Mesenchymal stem cell (in vitro differentiated cells and primary cell): Measurements from ENCODE around the gene SYPL2.
A peak's percentile ranks its signal among the peaks of the same experiment; 100 is the strongest.

ENCODE experiments used
- DNase-seq: peaks from one replicate; pipeline ENCODE4 v3.0.0-alpha.2; 2013
- H2AFZ ChIP-seq: one replicate; pipeline ENCODE4 v1.6.1; 2013; ENCODE audit warnings: low read depth, mild to moderate bottlenecking, control low read depth, inconsistent platforms, low read length, moderate library complexity
- H2AK5ac ChIP-seq: 2 replicates; pipeline ENCODE4 v1.6.1; 2013; ENCODE audit warnings: low read length, moderate library complexity, mild to moderate bottlenecking, inconsistent platforms; ENCODE audit not compliant: severe bottlenecking
- H2BK120ac ChIP-seq: one replicate; pipeline ENCODE4 v1.6.1; 2013; ENCODE audit warnings: low read depth, mild to moderate bottlenecking, inconsistent platforms, low read length, moderate library complexity
- H2BK12ac ChIP-seq, 2 experiments: one replicate each; pipeline ENCODE4 v1.6.1; 2013; ENCODE audit warnings: inconsistent platforms in 2 of 2, low read length in 2 of 2, mild to moderate bottlenecking in 2 of 2, moderate library complexity in 2 of 2, control low read depth in 1 of 2
- H2BK15ac ChIP-seq: one replicate; pipeline ENCODE4 v1.6.1; 2013; ENCODE audit warnings: mild to moderate bottlenecking, low read depth, inconsistent platforms; ENCODE audit not compliant: poor library complexity, severe bottlenecking
- H2BK5ac ChIP-seq: 2 replicates; pipeline ENCODE4 v1.6.1; 2013; ENCODE audit warnings: low read depth, mild to moderate bottlenecking, low read length, control low read depth, inconsistent platforms; ENCODE audit not compliant: poor library complexity, severe bottlenecking
- H3K14ac ChIP-seq, 2 experiments: one replicate each; pipeline ENCODE4 v1.6.1; 2013; ENCODE audit warnings: inconsistent platforms in 2 of 2, low read length in 2 of 2, control low read depth in 1 of 2, mild to moderate bottlenecking in 1 of 2, moderate library complexity in 1 of 2
- H3K18ac ChIP-seq, 2 experiments: one replicate each; pipeline ENCODE4 v1.6.1; 2013; ENCODE audit warnings: inconsistent platforms in 2 of 2, low read length in 2 of 2, control low read depth in 1 of 2, low read depth in 1 of 2, mild to moderate bottlenecking in 1 of 2
- H3K23ac ChIP-seq, 2 experiments: one replicate each; pipeline ENCODE4 v1.6.1; 2013; ENCODE audit warnings: inconsistent platforms in 2 of 2, low read length in 2 of 2, mild to moderate bottlenecking in 2 of 2, moderate library complexity in 2 of 2, control low read depth in 1 of 2
- H3K27ac ChIP-seq: 2 replicates; pipeline ENCODE4 v1.5.1; 2013; ENCODE audit warnings: mild to moderate bottlenecking, moderate library complexity, low read length, control low read depth, inconsistent platforms; ENCODE audit not compliant: poor library complexity, severe bottlenecking
- H3K27me3 ChIP-seq, 2 experiments: 2 replicates each; pipeline versions ENCODE4 v1.6.1 to v1.7.0; 2013; ENCODE audit warnings: low read length in 2 of 2, mild to moderate bottlenecking in 2 of 2, moderate library complexity in 2 of 2, control low read depth in 1 of 2, inconsistent platforms in 1 of 2; ENCODE audit not compliant: control insufficient read depth in 1 of 2, insufficient read depth in 1 of 2
- H3K36me3 ChIP-seq, 2 experiments: 2 replicates each; pipeline versions ENCODE4 v1.6.1 to v1.7.0; 2013; ENCODE audit warnings: low read length in 2 of 2, control low read depth in 1 of 2, inconsistent platforms in 1 of 2, low read depth in 1 of 2, mild to moderate bottlenecking in 1 of 2; ENCODE audit not compliant: insufficient read depth in 2 of 2, control insufficient read depth in 1 of 2
- H3K4ac ChIP-seq, 2 experiments: one replicate each; pipeline ENCODE4 v1.6.1; 2013; ENCODE audit warnings: inconsistent platforms in 2 of 2, low read length in 2 of 2, mild to moderate bottlenecking in 2 of 2, moderate library complexity in 2 of 2, control low read depth in 1 of 2, low read depth in 1 of 2
- H3K4me1 ChIP-seq: 2 replicates; pipeline ENCODE4 v1.6.1; 2013; ENCODE audit warnings: low read depth, low read length, control low read depth; ENCODE audit not compliant: control insufficient read depth, insufficient read depth
- H3K4me2 ChIP-seq: 2 replicates; pipeline ENCODE4 v1.6.1; 2013; ENCODE audit warnings: low read length, mild to moderate bottlenecking, inconsistent platforms; ENCODE audit not compliant: poor library complexity, severe bottlenecking
- H3K4me3 ChIP-seq, 2 experiments: 2 replicates each; pipeline versions ENCODE4 v1.5.1 to v1.7.0; 2013; ENCODE audit warnings: low read length in 2 of 2, mild to moderate bottlenecking in 2 of 2, control low read depth in 1 of 2, low read depth in 1 of 2; ENCODE audit not compliant: insufficient read depth in 1 of 2
- H3K79me1 ChIP-seq: replicated peaks from 2 replicates; pipeline ENCODE4 v1.6.1; 2013; ENCODE audit warnings: mild to moderate bottlenecking, control low read depth, low read length, inconsistent platforms; ENCODE audit not compliant: poor library complexity, severe bottlenecking
- H3K9ac ChIP-seq: 2 replicates; pipeline ENCODE4 v1.7.0; 2013; ENCODE audit warnings: mild to moderate bottlenecking, low read length, moderate library complexity
- H3K9me3 ChIP-seq: 2 replicates; pipeline ENCODE4 v1.7.0; 2013; ENCODE audit warnings: mild to moderate bottlenecking, low read length; ENCODE audit not compliant: control insufficient read depth
- H4K8ac ChIP-seq: one replicate; pipeline ENCODE4 v1.6.1; 2013; ENCODE audit warnings: inconsistent platforms, mild to moderate bottlenecking, low read length, moderate library complexity
- H4K91ac ChIP-seq: one replicate; pipeline ENCODE4 v1.6.1; 2013; ENCODE audit warnings: mild to moderate bottlenecking, low read length, inconsistent platforms
- WGBS: methylation state at CpG from one replicate; pipeline ENCODE4 v1.1.7; 2013; ENCODE audit warnings: mixed read lengths; 5-methylcytosine and 5-hydroxymethylcytosine counted together

SYPL2 gene

GRCh38 chr1:109434484-109434883 is 31.9 kb upstream of the SYPL2 start:
- Histone ChIP-seq H2BK12ac (no peak overlapping the region), H3K36me3 (no peaks in the 10 kb centered on the region), H2BK5ac (no peak overlapping the region), H3K23ac (no peak overlapping the region), H2BK120ac (no peak overlapping the region), H3K79me1 (no peaks in the 10 kb centered on the region), H3K4me1 (peaks cover 2% of the 10 kb centered on the region), H4K91ac (no peak overlapping the region), H3K4me3 (no peak overlapping the region), H3K9ac (no peak overlapping the region), H2BK15ac (no peak overlapping the region), H3K4ac (no peak overlapping the region), H3K9me3 (no peaks in the 10 kb centered on the region), H3K27me3 (peaks cover 0 to 4% of the 10 kb centered on the region in 2 experiments), H3K18ac (no peak overlapping the region), H3K14ac (no peak overlapping the region), H2AFZ (no peak overlapping the region), H4K8ac (no peak overlapping the region), H2AK5ac (no peak overlapping the region), H3K27ac (no peak overlapping the region), H3K4me2 (no peak overlapping the region)
- DNase-seq = no peak
- WGBS = 71% methylated on average over 1 of the region's 1 CpG

- no peak overlapping the region for H3K14ac ChIP-seq
- no peaks in the 10 kb centered on the region for H3K9me3 ChIP-seq
- no peak overlapping the region for H3K4me2 ChIP-seq
- peaks cover 0 to 14% of the 10 kb centered on the region in 2 experiments for H3K27me3 ChIP-seq
- H3K4me1 ChIP-seq = peaks cover 2% of the 10 kb centered on the region
- no peak overlapping the region for H2AFZ ChIP-seq
- H3K36me3 ChIP-seq = no peaks in the 10 kb centered on the region
- H2AK5ac ChIP-seq = no peak overlapping the region
- H4K91ac ChIP-seq = no peak overlapping the region
- H2BK5ac ChIP-seq = no peak overlapping the region
- H3K23ac ChIP-seq = no peak overlapping the region
- H3K79me1 ChIP-seq = no peaks in the 10 kb centered on the region
- DNase-seq = peak; percentile 97
- H4K8ac ChIP-seq = peak overlapping the region; percentile 14
- H2BK15ac ChIP-seq = no peak overlapping the region
- peak overlapping the region in 1 of 2 experiments; percentile 9 for H2BK12ac ChIP-seq
- 11% methylated on average over 2 of the region's 3 CpGs for WGBS
- peak overlapping the region in 1 of 2 experiments; percentile 55 for H3K4me3 ChIP-seq
- H3K18ac ChIP-seq = peak overlapping the region; percentile 71 to 78
- peak overlapping the region in 1 of 2 experiments; percentile 71 for H3K4ac ChIP-seq
- peak overlapping the region; percentile 79 for H3K9ac ChIP-seq
- peak overlapping the region; percentile 8 for H3K27ac ChIP-seq
- no peak overlapping the region for H2BK120ac ChIP-seq
Measured at GRCh38 chr1:109438798-109439297, 27.5 kb upstream of the SYPL2 start.

GRCh38 chr1:109441069-109441468 is 25.3 kb upstream of the SYPL2 start:
- H4K8ac ChIP-seq = no peak overlapping the region
- no peak overlapping the region for H3K14ac ChIP-seq
- H3K4ac ChIP-seq = no peak overlapping the region
- H3K4me3 ChIP-seq = no peak overlapping the region
- no peak overlapping the region for H2BK15ac ChIP-seq
- H2AK5ac ChIP-seq = no peak overlapping the region
- no peaks in the 10 kb centered on the region for H3K36me3 ChIP-seq
- H3K27me3 ChIP-seq = peaks cover 0 to 29% of the 10 kb centered on the region in 2 experiments
- no peak overlapping the region for H3K9ac ChIP-seq
- no peak overlapping the region for H2AFZ ChIP-seq
- no peak overlapping the region for H4K91ac ChIP-seq
- H2BK120ac ChIP-seq = no peak overlapping the region
- no peak overlapping the region for H3K4me2 ChIP-seq
- H2BK5ac ChIP-seq = no peak overlapping the region
- no peak for DNase-seq
- H2BK12ac ChIP-seq = no peak overlapping the region
- no peaks in the 10 kb centered on the region for H3K9me3 ChIP-seq
- WGBS = 2% methylated on average over 1 of the region's 1 CpG
- no peak overlapping the region for H3K23ac ChIP-seq
- H3K4me1 ChIP-seq = peaks cover 2% of the 10 kb centered on the region
- H3K27ac ChIP-seq = no peak overlapping the region
- no peak overlapping the region for H3K18ac ChIP-seq
- H3K79me1 ChIP-seq = no peaks in the 10 kb centered on the region

GRCh38 chr1:109443476-109443875 is 22.9 kb upstream of the SYPL2 start:
- H4K91ac ChIP-seq = no peak overlapping the region
- DNase-seq = no peak
- no peak overlapping the region for H3K4me3 ChIP-seq
- peaks cover under 1% of the 10 kb centered on the region for H3K4me1 ChIP-seq
- H3K14ac ChIP-seq = no peak overlapping the region
- H3K4ac ChIP-seq = no peak overlapping the region
- WGBS = 54% methylated on average over 2 of the region's 2 CpGs
- no peak overlapping the region for H2AFZ ChIP-seq
- no peak overlapping the region for H3K23ac ChIP-seq
- no peak overlapping the region for H3K27ac ChIP-seq
- no peaks in the 10 kb centered on the region for H3K9me3 ChIP-seq
- H3K18ac ChIP-seq = no peak overlapping the region
- no peak overlapping the region for H4K8ac ChIP-seq
- H3K4me2 ChIP-seq = no peak overlapping the region
- H2BK15ac ChIP-seq = no peak overlapping the region
- H2BK5ac ChIP-seq = no peak overlapping the region
- no peak overlapping the region for H3K9ac ChIP-seq
- no peak overlapping the region for H2AK5ac ChIP-seq
- H2BK120ac ChIP-seq = no peak overlapping the region
- H3K79me1 ChIP-seq = no peaks in the 10 kb centered on the region
- no peak overlapping the region for H2BK12ac ChIP-seq
- peaks cover 0 to 29% of the 10 kb centered on the region in 2 experiments for H3K27me3 ChIP-seq
- H3K36me3 ChIP-seq = no peaks in the 10 kb centered on the region
